GM23248 (cell line): Measurements from ENCODE around the gene MIA3. TPM values are rescaled to one million over a fixed set of nuclear protein-coding genes. Genes with fewer than 3 reads are reported as not detected.
A peak's percentile ranks its signal among the peaks of the same experiment; 100 is the strongest.

Experiments
- DNase-seq: peaks from one replicate; pipeline ENCODE4 v3.0.0-alpha.2; 2015
- H2AFZ ChIP-seq: fragments of 200-600 bp; sonication (generic); 2 replicates; pipeline ENCODE4 v1.6.1; 2016; ENCODE audit warnings: antibody characterized with exemption
- H3F3A ChIP-seq: fragments of 200-600 bp; sonication (generic); 2 replicates; pipeline ENCODE4 v1.6.1; 2016; ENCODE audit warnings: mild to moderate bottlenecking, antibody characterized with exemption, mixed run types; ENCODE audit not compliant: insufficient read depth
- H3K27ac ChIP-seq: fragments of 200-600 bp; sonication (generic); 2 replicates; pipeline ENCODE4 v1.5.1; 2016; ENCODE audit warnings: mild to moderate bottlenecking
- H3K27me3 ChIP-seq: fragments of 200-600 bp; sonication (generic); replicated peaks from 2 replicates; pipeline ENCODE4 v1.6.1; 2016; ENCODE audit warnings: mild to moderate bottlenecking; ENCODE audit not compliant: insufficient read depth
- H3K36me3 ChIP-seq: fragments of 200-600 bp; sonication (generic); 2 replicates; pipeline ENCODE4 v1.6.1; 2016; ENCODE audit warnings: low read depth, mild to moderate bottlenecking
- H3K4me1 ChIP-seq: fragments of 200-600 bp; sonication (generic); 2 replicates; pipeline ENCODE4 v1.6.1; 2016; ENCODE audit warnings: mild to moderate bottlenecking; ENCODE audit not compliant: insufficient read depth
- H3K4me2 ChIP-seq: fragments of 200-600 bp; sonication (generic); one replicate; pipeline ENCODE4 v1.6.1; 2016; ENCODE audit warnings: mild to moderate bottlenecking; ENCODE audit not compliant: unreplicated experiment
- H3K4me3 ChIP-seq: fragments of 200-600 bp; sonication (generic); 2 replicates; pipeline ENCODE4 v1.5.1; 2016; ENCODE audit warnings: mild to moderate bottlenecking
- H3K79me2 ChIP-seq: fragments of 200-600 bp; sonication (generic); 2 replicates; pipeline ENCODE4 v1.6.1; 2016; ENCODE audit warnings: mild to moderate bottlenecking; ENCODE audit not compliant: insufficient read depth
- H3K9ac ChIP-seq: fragments of 200-600 bp; sonication (generic); 2 replicates; pipeline ENCODE4 v1.6.1; 2016; ENCODE audit warnings: mild to moderate bottlenecking
- H3K9me2 ChIP-seq: fragments of 200-600 bp; sonication (generic); 2 replicates; pipeline ENCODE4 v1.6.1; 2016; ENCODE audit warnings: mixed run types, mild to moderate bottlenecking, moderate library complexity; ENCODE audit not compliant: insufficient read depth
- H3K9me3 ChIP-seq: fragments of 200-600 bp; sonication (generic); one replicate; pipeline ENCODE4 v1.6.1; 2017; ENCODE audit warnings: low read depth
- H4K20me1 ChIP-seq: fragments of 200-600 bp; sonication (generic); 2 replicates; pipeline ENCODE4 v1.6.0; 2016; ENCODE audit not compliant: insufficient read depth
- EZH2 ChIP-seq: fragments of 200-600 bp; sonication (generic); IDR thresholded peaks from 2 replicates; pipeline ENCODE4 v1.6.1; 2018; ENCODE audit warnings: antibody characterized with exemption, mild to moderate bottlenecking; ENCODE audit not compliant: insufficient read depth, poor library complexity, severe bottlenecking
- EZH2phosphoT487 ChIP-seq: fragments of 200-600 bp; sonication (generic); IDR thresholded peaks from 2 replicates; pipeline ENCODE4 v1.6.1; 2018; ENCODE audit warnings: antibody characterized with exemption, moderate library complexity, mild to moderate bottlenecking, low read depth; ENCODE audit not compliant: insufficient read depth
- WGBS, 2 experiments: methylation state at CpG; one replicate each; pipeline ENCODE4 v1.1.6; 2015 to 2017; ENCODE audit warnings: low lambda C conversion rate in 2 of 2, low coverage in 1 of 2; ENCODE audit errors: missing lambda C conversion rate in 2 of 2; 5-methylcytosine and 5-hydroxymethylcytosine counted together
- in situ Hi-C: fragments of 300-500 bp; cut with MboI; formaldehyde crosslinking; loops from 2 replicates; pipeline ENCODE4 v1.15.0; 2020
- polyA plus RNA-seq: library from polyadenylated mRNA; unstranded; fragments of >200 nt; fragmentation: Nextera tagmentation; extraction: Ambion mirVana; gene quantifications from 2 replicates; pipeline ENCODE4 v1.2.1, GENCODE V29; 2016
- total RNA-seq: library from RNA; depleted of rRNA; stranded (reverse); fragments of >200 nt; shearing (Covaris generic); gene quantifications from 2 replicates; pipeline ENCODE4 v1.2.3, GENCODE V29; 2014

MIA3 gene
- total and polyA plus RNA-seq, 2 experiments from 2014 or later = 35.8 to 47.5 TPM

- Histone ChIP-seq H3K27ac (no peak overlapping the region), H3K36me3 (peaks cover 32% of the 10 kb centered on the region), H4K20me1 (no peaks in the 10 kb centered on the region), H3K4me3 (no peak overlapping the region), H3K9ac (no peak overlapping the region), H3F3A (peaks cover 30% of the 10 kb centered on the region), H3K4me2 (peak overlapping the region; percentile 34), H2AFZ (no peak overlapping the region), H3K9me2 (no peaks in the 10 kb centered on the region), H3K4me1 (peaks cover 21% of the 10 kb centered on the region), H3K79me2 (peaks cover 8% of the 10 kb centered on the region; the same call in 1 of the 2 replicates), H3K27me3 (no peaks in the 10 kb centered on the region), H3K9me3 (no peaks in the 10 kb centered on the region)
- 66 to 67% methylated on average over 7 of the region's 7 CpGs for WGBS, 2 experiments
- no peak for TF ChIP-seq EZH2phosphoT487
- no peak for TF ChIP-seq EZH2
- in situ Hi-C loops = loop anchor here (10.0 to 25.0 kb wide), 2 partner anchors 165 to 1143 kb away; no protein-coding TSS in a partner anchor
- peak; percentile 66 for DNase-seq
Measured at GRCh38 chr1:222629921-222630535, 12.1 kb downstream of the MIA3 start.

- Histone ChIP-seq H3K9ac (no peak overlapping the region), H3K36me3 (peaks cover 29% of the 10 kb centered on the region), H3K27me3 (no peaks in the 10 kb centered on the region), H3K9me2 (no peaks in the 10 kb centered on the region), H3K4me1 (peaks cover 19% of the 10 kb centered on the region), H3F3A (peaks cover 24% of the 10 kb centered on the region), H2AFZ (no peak overlapping the region), H3K27ac (no peak overlapping the region), H3K79me2 (peaks cover 16% of the 10 kb centered on the region; the same call in 1 of the 2 replicates), H3K4me3 (no peak overlapping the region), H3K4me2 (no peak overlapping the region), H3K9me3 (no peaks in the 10 kb centered on the region), H4K20me1 (no peaks in the 10 kb centered on the region)
- TF ChIP-seq EZH2phosphoT487 = no peak
- TF ChIP-seq EZH2 = no peak
- in situ Hi-C loops = loop anchor here (10.0 to 25.0 kb wide), 2 partner anchors 167 to 1144 kb away; no protein-coding TSS in a partner anchor
- no peak for DNase-seq
- 95 to 98% methylated on average over 3 of the region's 3 CpGs for WGBS, 2 experiments
Measured at GRCh38 chr1:222631611-222632208, 13.8 kb downstream of the MIA3 start.

GRCh38 chr1:222632749-222633148 lies 14.9 kb downstream of the MIA3 start:
- peaks cover 11% of the 10 kb centered on the region for H3K4me1 ChIP-seq
- peaks cover 27% of the 10 kb centered on the region for H3K36me3 ChIP-seq
- no peak overlapping the region for H3K27ac ChIP-seq
- H2AFZ ChIP-seq = no peak overlapping the region
- peaks cover 15% of the 10 kb centered on the region for H3F3A ChIP-seq
- in situ Hi-C loops = loop anchor here (10.0 to 25.0 kb wide), 2 partner anchors 168 to 1145 kb away; no protein-coding TSS in a partner anchor
- no peak for TF ChIP-seq EZH2
- H3K4me2 ChIP-seq = no peak overlapping the region
- no peak overlapping the region for H3K9ac ChIP-seq
- no peak for DNase-seq
- H3K27me3 ChIP-seq = no peaks in the 10 kb centered on the region
- no peaks in the 10 kb centered on the region for H3K9me3 ChIP-seq
- H3K9me2 ChIP-seq = no peaks in the 10 kb centered on the region
- H4K20me1 ChIP-seq = no peaks in the 10 kb centered on the region
- 60 to 64% methylated on average over 2 of the region's 2 CpGs for WGBS, 2 experiments
- H3K4me3 ChIP-seq = no peak overlapping the region
- peaks cover 24% of the 10 kb centered on the region; the same call in 1 of the 2 replicates for H3K79me2 ChIP-seq

- H3K27ac ChIP-seq = 0 out of 2 replicates have a peak overlapping the region, but pooled peaks have one; percentile 9
- WGBS, 2 experiments = 26 to 28% methylated on average over 7 of the region's 7 CpGs
- in situ Hi-C loops = loop anchor here (10.0 to 25.0 kb wide), 2 partner anchors 170 to 1147 kb away; no protein-coding TSS in a partner anchor
- peak overlapping the region; percentile 32; the same call in 1 of the 2 replicates for H3K9ac ChIP-seq
- peaks cover 24% of the 10 kb centered on the region; the same call in 1 of the 2 replicates for H3K79me2 ChIP-seq
- H3K4me3 ChIP-seq = no peak overlapping the region
- no peak overlapping the region for H3K4me2 ChIP-seq
- no peaks in the 10 kb centered on the region for H3K9me2 ChIP-seq
- peaks cover 11% of the 10 kb centered on the region; the same call in 1 of the 2 replicates for H3F3A ChIP-seq
- no peak overlapping the region for H2AFZ ChIP-seq
- TF ChIP-seq EZH2 (no peak), EZH2phosphoT487 (no peak)
- no peaks in the 10 kb centered on the region for H3K27me3 ChIP-seq
- H3K36me3 ChIP-seq = peaks cover 17% of the 10 kb centered on the region
- H3K9me3 ChIP-seq = no peaks in the 10 kb centered on the region
- DNase-seq = peak; percentile 79
- H4K20me1 ChIP-seq = no peaks in the 10 kb centered on the region
- peaks cover 8% of the 10 kb centered on the region for H3K4me1 ChIP-seq
Measured at GRCh38 chr1:222634180-222635013, 16.5 kb downstream of the MIA3 start.
